ENCODE measurements around the gene MFNG.

Gene MFNG

DNA sequence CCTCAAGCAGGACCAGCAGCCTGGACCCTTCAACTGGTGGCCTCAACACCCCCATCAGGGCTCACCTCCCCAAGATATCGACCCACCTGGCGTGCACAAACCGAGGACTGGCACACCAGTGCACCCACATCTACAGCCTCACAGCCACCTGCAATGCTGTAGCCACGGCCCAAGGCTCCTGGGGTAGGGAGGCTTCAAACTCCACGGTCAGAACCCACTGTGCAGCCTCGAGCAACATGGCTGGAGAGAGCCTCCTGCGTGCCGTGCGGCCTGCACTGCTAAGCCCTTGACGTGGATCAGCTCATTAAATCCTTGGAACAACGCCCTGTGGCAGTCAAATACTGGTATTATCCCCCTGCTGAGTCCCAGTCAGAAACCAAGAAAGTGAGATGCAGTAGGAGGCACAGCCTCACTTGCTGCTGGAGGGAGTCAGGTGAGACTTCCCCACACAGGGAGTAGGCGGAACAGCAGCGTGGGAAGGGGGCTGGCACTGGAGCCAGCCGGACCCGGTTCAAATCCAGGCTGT lies 28.4 kb upstream of the MFNG start:
- no peak for DNase-seq (ENCODE audit: low spot score)
- FAIRE-seq, result no peak

DNA sequence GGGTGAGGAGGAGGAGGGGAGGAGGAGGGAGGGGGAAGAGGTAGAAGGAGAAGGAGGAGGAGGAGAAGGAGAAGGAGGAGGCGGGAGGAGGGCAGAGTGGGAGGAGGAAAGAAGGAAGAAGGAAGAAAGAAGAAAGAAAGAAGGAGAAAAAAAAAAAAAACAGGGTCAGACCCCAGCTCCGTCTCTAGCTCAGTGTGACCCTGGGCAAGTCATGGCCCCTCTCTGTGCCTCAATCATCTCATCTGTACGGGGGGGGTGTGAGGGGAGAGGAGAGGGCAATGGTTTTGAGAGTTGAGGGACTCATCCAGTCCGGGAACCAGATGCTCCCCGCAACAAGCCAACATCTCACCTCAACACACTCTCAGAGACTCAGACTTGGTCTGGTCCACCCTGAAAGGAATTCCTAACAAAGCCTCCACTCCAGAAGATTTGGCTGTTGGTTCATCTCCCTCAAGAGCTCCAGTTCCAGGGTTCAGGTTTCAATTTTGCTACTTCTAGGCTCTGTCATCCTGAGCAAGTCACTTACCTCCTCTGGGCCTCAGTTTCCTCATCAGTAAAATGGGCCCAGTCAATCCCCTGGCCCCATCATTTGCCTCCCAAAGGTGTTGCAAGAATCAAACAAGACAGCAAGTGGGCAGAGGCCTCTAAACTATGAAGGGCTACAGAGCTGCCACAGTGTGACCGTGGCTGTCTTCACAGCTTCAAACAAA lies 25.4 kb upstream of the MFNG start:
- DNase-seq (ENCODE audit: low spot score) (no peak), FAIRE-seq (no peak)

DNA sequence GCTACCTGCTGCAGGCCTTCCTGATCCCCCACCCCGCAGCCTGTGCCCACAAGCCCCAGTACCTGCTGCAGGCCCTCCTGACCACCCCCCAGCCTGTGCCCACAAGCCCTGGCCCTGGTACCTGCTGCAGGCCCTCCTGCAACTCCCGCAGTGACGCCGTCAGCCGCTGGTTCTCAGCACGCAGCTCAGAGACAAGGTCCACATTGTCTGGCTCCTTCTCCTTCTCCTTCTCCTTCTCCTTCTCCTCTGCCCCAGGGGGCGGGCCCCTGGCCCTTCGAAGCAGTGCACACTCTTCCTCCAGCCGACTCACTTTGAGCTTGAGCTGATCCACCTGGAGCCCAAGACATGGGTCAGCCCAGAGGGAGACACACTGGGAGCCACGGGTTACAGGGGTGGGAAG lies 23.9 kb upstream of the MFNG start:
- DNase-seq (ENCODE audit: low spot score) (no peak), FAIRE-seq (no peak)

DNA sequence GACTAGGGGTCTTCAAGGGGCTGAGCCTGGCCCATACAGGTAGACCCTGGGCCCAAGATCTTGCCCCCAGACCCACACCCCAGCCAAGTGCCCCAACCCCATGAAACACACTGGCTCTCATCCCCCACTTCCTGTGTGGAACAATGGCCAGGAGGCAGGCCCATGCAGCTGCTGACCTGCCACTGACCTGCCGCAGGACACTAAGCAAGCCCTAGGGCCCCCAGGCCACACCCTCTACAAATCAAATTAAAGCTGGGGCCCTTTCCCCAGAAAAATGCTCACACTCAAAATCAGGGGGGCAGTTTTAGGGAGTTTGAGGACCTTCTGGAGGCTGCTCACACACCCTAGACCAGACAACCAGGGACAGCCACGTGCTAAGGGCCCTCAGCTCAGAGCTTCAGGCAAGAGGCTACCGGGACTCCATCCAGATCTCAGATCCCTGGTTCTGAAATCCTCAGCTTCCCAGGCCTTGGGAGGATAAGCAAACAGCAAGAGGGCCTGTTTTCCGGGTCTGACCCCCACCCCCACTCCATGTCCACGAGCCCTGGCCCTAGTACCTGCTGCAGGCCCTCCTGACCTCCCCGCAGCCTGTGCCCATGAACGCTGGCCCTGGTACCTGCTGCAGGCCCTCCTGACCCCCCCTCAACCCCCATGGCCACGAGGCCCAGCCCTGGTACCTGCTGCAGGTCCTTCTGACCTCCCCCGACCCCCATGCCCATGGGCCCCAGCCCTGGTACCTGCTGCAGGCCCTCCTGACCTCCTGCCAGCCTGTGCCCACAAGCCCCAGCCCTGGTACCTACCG lies 23.1 kb upstream of the MFNG start:
- no peak for DNase-seq (ENCODE audit: low spot score)
- no peak for FAIRE-seq

DNA sequence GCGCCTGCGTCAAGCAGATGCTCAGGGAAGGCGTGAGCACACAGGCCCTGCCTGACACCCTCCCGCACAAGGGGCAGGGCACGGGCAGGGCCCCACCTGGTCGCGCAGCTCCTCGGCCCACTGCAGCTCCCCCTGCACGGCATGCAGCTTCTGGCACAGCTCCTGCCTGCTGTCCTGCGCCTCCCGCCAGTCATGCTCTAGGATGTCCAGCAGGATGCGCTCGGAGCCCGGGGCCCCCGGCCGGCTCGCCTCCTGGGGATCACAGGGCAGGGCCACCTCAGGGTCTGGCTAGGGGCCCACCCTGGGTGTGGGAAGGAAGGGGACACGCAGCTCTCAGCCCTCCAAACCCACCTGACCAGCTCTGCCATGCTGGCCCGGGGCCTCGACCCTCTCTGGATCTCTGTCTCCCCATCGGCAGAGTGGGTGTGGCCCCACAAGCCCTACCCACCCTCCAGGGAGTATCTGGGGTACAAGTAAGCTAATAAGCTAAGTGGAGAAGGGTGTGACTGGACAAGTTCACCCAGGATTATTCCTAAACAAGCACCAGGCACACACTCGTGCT lies 22.3 kb upstream of the MFNG start:
- FAIRE-seq, result no peak
- DNase-seq (ENCODE audit: low spot score), result no peak

DNA sequence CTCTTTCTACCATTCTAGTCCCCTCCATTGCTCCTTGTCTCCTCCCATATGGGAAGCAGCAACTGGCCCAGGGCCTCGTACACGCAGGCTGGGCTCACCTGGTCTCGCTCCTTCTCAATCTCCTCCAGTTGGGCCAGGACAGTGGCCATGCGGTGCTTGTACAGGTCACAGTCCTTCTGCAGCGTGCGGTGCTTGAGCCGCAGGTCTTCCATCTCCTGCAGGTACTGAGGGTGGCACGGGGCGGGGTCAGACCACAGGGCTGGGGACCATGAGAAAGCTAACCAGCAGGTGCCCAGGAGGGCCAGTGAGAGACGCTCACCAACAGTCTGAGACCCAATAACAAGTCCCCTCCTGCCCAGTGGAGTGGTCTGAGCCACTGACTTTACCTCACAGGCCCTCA lies 21.5 kb upstream of the MFNG start:
- FAIRE-seq (no peak), DNase-seq (ENCODE audit: low spot score) (no peak)

DNA sequence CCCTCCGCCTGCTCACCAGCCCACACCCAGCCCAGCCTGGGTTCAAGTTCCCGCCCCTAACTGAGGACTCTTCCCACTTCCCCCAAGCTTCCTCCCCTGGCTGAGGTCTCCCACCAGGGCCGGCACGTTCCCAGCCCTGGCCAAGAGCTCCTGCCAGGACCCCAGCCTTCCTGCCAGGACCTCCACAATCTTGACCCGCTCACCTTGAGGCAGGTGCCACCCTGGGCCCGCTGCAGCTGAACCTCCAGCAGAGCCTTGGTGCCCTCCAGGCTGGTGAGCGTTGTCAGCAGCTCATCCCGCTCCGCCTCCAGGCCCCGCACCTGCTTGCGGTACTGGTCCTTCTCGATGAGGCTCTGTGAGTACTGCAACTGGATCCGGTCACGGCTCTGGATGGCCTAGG lies 19.8 kb upstream of the MFNG start:
- DNase-seq (ENCODE audit: low spot score), result no peak
- FAIRE-seq, result no peak

DNA sequence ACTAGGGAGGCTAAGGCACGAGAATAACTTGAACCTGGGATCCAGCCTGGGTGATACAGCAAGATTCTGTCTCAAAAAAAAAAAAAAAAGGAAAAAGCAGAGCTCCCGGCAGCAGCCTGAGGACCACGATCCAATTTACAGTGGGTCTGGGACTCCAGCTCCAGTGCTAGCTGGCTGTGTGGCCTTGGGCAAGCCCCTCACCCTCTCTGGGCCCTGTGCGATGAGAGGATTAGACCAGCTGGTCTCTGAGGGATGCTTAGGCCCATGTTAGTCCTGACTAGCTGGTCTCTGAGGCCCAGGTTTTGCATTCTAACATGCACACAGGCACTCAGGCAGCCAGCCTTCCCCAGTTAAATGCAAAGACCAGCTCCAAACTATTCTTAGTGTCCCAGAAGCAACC lies 19.4 kb upstream of the MFNG start:
- FAIRE-seq (no peak), DNase-seq (ENCODE audit: low spot score) (no peak)

DNA sequence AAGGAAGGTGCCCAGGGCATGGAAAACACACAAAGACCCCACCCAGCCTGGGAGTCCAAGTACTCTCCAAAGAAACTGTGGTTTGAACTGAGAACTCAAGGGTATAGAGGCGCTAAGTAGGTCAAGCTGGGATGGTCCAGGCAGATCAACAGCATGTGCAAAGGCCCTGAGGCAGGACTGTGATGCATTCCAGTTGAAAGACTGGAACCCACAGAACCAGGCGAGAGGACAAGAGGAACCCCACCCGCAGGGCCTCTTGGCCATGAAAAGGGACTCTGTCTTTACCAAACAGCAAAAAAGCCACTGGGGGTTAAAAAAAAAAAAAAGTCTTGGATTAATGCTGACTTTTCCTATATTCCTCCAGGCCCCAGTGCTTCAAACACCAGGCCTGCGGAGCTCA lies 18.8 kb upstream of the MFNG start:
- no peak for FAIRE-seq
- DNase-seq (ENCODE audit: low spot score), result no peak

DNA sequence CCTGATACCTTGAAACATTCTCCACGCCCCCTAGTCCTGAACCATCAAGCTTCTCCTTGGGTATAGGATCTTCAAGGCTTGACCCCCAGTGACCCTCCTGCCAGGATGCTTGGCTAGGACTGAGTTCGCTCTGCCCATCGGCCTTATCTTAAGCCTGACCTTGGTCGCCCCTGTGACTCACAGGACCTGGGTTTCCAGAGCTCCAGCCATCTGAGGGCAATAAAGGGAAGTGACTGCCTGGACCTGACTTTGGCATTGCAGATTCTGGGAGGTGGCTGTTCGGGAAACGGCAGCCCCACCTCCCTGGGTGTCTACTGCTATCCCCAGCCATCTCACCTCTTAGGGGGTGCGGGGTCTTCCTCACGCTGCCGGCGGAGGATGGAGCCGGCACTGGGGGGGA lies 17.7 kb upstream of the MFNG start:
- peak; percentile 87 for FAIRE-seq
- DNase-seq (ENCODE audit: low spot score), result peak; percentile 72

DNA sequence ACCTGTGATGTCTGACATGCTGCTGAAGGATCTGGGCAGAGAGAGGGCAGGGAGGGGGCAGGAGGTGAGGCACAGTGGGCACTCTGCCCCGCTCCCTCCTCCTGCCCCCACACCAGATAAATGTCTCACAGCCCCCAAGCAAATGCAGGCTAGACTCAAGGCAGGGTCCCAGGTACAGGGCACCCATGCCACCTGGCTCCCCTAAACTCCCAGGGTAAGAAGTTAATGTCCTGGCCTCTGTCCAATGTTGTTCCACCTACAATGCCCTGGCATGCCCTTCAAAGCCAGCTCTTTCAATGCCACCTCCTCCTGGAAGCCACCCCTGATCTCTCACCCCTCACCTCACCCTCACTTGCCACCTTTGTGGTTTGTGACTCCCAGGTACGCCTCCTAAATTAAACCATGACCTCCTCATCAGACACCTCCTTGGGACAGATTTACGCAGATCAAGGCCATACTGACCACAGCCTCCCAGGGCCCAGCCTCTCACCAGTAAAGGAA lies 17.0 kb upstream of the MFNG start:
- DNase-seq (ENCODE audit: low spot score), result no peak
- no peak for FAIRE-seq

DNA sequence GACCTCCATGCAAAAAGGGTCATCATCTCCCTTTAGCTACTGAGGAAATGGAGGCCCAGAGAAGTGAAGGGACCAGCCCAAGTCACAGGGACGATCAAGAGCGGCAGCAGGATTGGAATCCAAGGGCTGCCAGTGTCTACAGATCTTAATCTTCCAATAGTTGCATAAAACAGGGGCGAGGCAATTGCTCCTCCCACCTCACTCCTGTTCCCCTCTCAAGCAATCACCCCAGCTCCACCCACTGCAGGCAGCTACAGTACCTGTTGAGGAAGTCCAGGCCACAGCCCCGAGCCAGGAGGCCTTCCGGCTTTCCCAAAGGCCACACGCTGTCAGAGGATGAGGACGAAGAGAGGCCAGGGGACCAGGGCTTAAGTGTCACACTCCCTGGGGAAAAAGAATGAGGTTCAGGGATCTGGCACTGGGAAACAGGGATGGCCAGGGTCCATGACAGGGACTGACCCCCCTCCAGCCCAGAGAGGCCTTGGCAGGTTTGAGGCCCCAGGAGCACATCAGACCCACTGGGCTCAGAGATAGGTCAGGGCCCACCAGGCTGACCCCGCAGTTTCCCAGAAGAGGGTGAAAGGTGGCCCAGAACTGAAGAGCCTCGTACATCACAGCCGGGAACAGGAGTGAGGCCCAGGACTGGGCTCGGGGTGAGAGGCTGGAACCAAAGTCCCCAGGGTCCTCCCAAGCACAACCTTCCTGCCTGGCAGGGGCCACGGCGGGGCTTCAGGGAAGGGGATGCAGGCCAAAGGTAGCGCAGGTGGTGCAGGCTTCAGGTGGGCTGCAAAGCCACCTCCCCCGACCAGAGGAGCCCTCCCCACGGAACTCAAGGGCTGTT lies 16.4 kb upstream of the MFNG start:
- no peak for DNase-seq (ENCODE audit: low spot score)
- FAIRE-seq, result no peak

DNA sequence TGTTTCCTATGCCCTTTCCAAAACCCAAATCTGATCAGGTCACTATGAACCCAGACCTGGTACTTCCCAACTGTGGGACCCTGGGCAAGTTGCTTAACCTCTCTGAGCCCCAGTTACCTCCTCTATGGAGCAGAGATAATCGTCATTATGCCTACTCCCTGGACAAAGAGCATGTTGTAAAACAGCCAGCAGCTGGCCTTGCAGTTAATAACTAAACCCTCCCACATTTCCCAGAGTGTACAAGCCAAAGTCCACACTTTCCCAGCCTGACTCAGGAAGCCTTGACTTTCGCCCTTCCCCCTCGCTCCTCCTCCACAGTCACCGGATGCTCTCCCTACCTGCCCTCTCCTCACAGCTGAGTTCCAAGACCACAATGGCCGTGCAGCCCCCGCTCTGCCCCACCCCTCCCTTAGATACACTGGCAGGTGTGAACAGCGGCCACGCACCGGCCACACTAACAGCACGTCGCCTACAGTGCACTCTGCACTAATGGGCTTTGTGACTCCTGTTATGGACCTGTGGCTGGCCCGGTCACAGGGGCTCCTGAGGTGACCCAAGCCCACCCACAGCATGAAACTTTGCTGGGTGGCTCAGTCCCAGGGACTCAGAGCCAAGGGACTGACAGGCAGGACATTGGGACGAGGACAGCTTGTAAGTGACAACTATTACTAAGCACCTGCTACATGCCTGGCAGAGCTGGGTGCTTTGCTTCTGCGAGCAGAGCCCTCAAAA lies 15.6 kb upstream of the MFNG start:
- DNase-seq (ENCODE audit: low spot score), result peak; percentile 93
- peak; percentile 96 for FAIRE-seq

DNA sequence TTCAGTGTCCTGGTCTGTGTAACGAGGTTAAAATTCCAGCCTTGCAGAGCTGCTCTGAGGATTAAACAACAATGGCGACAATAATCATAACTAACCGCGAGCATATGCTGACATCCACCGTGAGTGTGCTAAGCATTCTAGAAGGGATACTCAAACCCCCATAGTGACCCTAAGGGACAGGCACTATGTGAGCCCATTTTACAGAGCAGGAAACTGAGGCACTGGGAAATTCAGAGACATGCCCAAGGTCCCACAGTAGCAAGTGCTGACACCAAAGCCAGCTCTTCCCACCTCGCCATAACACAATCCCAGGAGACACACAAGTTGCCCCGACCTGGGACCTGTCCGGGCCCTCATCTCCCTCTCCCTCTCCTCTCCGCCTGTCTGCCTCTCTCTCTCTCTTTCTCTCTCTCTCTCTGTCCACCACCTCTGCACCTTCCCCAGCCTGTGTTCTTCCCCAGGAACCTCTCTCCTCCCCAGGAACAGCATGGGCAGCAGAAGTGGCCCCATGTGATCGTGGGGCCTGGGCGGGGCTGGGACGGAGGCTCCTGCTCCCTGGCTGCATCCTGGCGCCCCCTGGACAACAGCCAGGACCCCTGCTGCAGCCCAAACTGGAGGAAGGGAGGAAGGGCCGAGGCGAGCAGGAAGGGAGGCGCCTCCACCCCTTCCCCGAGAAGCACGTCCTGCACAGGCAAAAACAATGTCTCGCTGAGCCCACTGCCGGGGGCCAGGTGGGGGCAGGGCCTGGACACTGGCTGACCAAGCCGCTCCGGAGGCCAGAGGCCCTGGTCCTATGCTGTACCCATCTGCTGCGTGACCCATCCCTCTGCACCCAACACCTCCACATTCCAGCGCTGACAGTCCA lies 14.8 kb upstream of the MFNG start:
- FAIRE-seq, result no peak
- DNase-seq (ENCODE audit: low spot score), result peak; percentile 48

DNA sequence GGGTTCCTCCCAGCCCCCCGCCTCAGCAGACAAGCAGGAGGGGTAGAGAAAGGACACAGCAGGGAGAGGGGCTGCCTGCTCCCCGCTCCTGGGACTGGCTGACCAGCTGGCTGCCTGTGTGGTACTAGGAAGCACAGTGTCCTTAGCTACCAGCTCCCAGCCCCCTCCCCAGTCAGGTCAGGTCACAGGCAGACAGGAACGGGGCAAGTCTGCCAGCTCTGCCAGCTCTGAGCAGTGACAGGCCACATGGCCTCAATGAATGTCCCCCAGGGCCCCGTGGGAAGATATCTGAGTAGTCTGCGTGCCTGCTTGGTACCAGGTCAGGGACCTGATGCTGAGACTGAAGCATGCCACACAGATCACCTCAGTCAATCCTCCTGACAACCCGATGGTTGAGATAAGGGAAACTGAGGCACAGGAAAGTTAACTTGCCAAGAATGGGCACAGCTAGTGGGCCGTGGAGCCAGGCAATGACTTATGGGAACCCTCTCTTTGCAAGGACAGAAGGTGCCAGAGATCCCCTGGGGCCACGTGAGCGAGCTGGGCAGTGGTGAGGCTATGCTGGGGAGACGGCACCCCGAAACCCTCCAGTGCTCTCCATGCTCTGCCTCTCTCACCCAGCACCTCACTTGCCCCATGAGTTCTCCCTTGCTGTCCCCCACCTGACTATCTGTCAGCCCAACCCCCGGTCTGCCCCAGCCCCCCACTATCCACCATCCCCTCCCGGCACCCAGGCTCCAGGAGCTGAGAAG lies 13.8 kb upstream of the MFNG start:
- DNase-seq (ENCODE audit: low spot score) (no peak), FAIRE-seq (no peak)

DNA sequence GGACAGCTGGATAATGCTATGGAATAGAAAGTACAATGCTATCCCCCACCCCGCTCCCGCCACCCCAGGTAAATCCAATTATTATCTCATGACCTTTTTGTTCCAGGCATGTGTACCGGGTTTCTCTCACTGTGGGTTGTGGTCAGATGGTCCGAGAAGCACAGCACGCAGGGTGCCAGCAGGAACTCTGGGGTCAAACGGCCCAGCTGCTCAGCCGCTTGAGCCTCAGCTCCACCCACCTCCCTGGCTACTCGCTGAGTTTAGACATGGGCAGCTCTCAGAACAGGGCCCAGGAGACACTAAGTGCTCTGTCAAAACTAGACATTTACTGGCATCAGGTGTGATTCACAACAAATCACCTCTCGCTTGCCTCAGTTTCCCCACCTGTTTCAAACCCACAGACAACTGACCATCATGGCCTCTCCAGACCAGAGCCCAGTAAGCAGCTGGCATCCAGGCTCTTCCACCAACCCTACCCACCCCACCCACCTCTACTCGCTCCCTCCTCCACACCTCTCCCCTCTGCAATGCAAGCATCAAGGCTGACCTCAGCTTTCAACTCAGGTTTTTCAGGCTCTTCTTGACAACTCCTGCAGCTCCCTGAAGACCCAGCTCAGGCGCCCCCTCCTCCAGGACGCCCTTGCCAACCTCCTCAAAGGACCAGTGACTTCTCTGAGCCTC lies 13.0 kb upstream of the MFNG start:
- peak; percentile 94 for FAIRE-seq
- DNase-seq (ENCODE audit: low spot score), result peak; percentile 86

DNA sequence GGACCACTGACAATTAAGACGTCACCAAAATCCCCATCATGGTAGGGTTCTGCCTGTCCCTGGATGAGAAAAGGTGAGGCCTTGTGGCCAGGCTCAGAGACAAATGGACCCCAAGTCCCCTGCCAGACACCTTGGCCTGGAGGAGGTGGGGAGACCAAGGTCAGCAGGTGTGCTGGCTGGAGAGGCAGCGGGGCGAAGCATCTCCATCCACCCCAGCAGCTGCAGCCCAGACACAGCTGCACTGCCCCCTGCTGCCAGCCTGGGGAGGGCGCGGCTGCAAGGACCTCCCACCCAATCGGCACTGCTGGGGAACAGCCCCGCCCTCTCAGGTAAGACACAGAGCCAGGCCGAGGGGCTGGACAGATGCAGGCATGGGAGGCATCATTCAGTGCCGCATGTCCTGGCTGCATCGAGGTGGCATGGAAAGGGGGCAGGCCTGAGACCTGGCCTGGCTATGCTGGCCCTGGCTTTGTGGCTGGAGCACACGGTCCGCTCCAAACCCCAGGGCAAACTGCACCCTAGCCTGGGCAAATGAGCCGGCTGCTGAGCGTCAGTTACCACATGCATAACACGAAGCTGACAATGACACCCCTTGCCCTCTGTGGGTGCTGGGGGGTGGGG lies 12.2 kb upstream of the MFNG start:
- peak; percentile 16 for DNase-seq (ENCODE audit: low spot score)
- FAIRE-seq, result no peak

DNA sequence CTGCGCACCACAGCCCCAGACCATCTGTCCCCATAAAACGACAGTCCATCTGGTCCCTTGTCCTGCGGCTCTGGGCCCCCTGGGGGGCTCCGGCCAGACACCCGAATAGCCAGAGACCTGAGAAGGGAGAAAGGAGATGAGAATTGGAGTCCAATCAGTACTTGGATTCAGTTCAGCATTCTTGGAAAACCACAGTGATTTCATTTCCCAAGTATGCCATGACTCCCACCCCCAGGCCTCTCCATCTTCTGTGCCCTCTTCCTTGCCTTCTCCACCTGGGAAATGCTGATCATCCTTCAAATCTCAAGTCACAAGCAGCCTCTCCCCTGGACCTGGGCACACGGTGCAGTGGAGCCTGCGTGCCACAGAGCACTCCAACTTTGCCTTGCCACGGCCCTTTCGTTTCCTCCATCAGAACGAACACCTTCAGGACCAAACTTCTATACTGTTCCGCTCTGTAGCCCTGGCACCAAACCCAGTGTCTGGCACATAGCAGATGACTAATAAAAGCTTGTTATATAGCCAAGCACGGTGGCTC lies 10.9 kb upstream of the MFNG start:
- FAIRE-seq, result peak; percentile 96
- DNase-seq (ENCODE audit: low spot score), result peak; percentile 98
